Measurements from ENCODE around the gene SUSD1. TPM values are rescaled to one million over a fixed set of nuclear protein-coding genes. Genes with fewer than 3 reads are reported as not detected.

The SUSD1 gene
- total and polyA plus RNA-seq, 9 of the 15 experiments (the other 6 are each of a cell fraction or from before 2014, with no cell fraction given), result 10.9 to 44.4 (median 36.1) TPM

DNA sequence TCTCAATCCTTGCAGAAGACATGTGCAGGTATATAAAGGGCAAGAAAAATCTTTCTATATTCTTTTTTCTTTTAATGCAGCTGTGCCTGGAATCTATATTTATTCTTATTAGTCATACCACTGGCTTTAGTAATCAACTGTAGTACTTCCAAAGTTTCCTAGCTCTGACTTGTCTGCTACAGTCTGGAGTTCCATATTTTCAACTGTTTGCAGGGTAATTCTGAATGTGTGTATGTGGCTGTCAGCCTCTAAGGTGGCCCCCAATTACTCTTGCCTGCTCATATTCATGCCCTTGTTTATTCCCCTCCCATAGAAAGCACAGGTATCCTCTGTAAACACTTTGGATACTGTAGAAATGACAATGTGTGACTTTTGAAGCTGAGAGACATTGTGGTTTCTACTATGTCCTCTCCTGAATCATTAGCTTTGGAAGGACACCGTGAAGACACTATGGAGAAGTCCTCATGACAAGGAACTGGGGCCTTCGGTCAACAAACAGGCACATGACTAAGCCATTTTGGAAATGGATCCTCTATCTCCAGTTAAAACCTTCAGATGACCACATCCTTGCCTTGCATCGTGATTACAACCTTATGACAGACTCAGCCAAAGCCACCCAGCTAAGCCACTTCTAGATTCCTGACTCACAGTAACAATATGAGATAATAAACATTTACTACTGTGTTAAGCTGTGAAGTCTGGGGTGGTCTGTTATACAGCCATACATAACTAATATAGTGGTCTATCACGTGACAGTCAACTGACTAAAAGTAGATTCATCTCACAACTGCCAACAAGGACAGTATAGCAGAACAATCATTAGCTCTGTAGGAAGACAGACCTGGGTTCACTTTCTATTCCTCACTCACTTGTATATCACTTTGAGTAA, 49.5 kb upstream of the SUSD1 start (continued):
- TF ChIP-seq, protein P1, sequence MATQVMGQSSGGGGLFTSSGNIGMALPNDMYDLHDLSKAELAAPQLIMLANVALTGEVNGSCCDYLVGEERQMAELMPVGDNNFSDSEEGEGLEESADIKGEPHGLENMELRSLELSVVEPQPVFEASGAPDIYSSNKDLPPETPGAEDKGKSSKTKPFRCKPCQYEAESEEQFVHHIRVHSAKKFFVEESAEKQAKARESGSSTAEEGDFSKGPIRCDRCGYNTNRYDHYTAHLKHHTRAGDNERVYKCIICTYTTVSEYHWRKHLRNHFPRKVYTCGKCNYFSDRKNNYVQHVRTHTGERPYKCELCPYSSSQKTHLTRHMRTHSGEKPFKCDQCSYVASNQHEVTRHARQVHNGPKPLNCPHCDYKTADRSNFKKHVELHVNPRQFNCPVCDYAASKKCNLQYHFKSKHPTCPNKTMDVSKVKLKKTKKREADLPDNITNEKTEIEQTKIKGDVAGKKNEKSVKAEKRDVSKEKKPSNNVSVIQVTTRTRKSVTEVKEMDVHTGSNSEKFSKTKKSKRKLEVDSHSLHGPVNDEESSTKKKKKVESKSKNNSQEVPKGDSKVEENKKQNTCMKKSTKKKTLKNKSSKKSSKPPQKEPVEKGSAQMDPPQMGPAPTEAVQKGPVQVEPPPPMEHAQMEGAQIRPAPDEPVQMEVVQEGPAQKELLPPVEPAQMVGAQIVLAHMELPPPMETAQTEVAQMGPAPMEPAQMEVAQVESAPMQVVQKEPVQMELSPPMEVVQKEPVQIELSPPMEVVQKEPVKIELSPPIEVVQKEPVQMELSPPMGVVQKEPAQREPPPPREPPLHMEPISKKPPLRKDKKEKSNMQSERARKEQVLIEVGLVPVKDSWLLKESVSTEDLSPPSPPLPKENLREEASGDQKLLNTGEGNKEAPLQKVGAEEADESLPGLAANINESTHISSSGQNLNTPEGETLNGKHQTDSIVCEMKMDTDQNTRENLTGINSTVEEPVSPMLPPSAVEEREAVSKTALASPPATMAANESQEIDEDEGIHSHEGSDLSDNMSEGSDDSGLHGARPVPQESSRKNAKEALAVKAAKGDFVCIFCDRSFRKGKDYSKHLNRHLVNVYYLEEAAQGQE (IDR thresholded peaks at IDR 0.05; ENCODE audit: borderline replicate concordance), result peak; percentile 34; the same call in 1 of the 2 replicates
- TF ChIP-seq, protein P1 (CRISPR knock-in tag; IDR thresholded peaks at IDR 0.05; ENCODE audit: low read depth), result peak; percentile 72; the same call in 1 of the 2 replicates
- TF ChIP-seq GTF2A2 (tag; IDR thresholded peaks at IDR 0.05) (no peak), ILK (tag; IDR thresholded peaks at IDR 0.05; ENCODE audit: borderline replicate concordance, low read depth) (no peak), ZNF239 (CRISPR knock-in tag; IDR thresholded peaks at IDR 0.05) (no peak; the same call in none of the 2 replicates), DIDO1 (tag; IDR thresholded peaks at IDR 0.05; ENCODE audit: low read depth) (no peak), NCOA1 (IDR thresholded peaks at IDR 0.05; ENCODE audit: low read depth) (peak; percentile 22; the same call in 1 of the 2 replicates), KLF6 (CRISPR knock-in tag; IDR thresholded peaks at IDR 0.05; ENCODE audit: borderline replicate concordance) (peak; percentile 82; the same call in 1 of the 2 replicates), SMARCA5 (IDR thresholded peaks at IDR 0.05) (no peak), TAF9B (IDR thresholded peaks at IDR 0.05; ENCODE audit: partially characterized antibody) (peak; percentile 11), ZNF583 (CRISPR knock-in tag; IDR thresholded peaks at IDR 0.05) (peak; percentile 83)
- TF ChIP-seq, protein P2, sequence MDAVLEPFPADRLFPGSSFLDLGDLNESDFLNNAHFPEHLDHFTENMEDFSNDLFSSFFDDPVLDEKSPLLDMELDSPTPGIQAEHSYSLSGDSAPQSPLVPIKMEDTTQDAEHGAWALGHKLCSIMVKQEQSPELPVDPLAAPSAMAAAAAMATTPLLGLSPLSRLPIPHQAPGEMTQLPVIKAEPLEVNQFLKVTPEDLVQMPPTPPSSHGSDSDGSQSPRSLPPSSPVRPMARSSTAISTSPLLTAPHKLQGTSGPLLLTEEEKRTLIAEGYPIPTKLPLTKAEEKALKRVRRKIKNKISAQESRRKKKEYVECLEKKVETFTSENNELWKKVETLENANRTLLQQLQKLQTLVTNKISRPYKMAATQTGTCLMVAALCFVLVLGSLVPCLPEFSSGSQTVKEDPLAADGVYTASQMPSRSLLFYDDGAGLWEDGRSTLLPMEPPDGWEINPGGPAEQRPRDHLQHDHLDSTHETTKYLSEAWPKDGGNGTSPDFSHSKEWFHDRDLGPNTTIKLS (IDR thresholded peaks at IDR 0.05; ENCODE audit: borderline replicate concordance, low read depth), result no peak
- TF ChIP-seq, protein P3, sequence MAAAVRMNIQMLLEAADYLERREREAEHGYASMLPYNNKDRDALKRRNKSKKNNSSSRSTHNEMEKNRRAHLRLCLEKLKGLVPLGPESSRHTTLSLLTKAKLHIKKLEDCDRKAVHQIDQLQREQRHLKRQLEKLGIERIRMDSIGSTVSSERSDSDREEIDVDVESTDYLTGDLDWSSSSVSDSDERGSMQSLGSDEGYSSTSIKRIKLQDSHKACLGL (CRISPR knock-in tag; IDR thresholded peaks at IDR 0.05; ENCODE audit: borderline replicate concordance, poor library complexity, severe bottlenecking), result no peak

Data from K562 (cell line).